Left renal pelvis (tissue), 4 donors: ENCODE results near the gene BCAN. TPM values are rescaled to one million over a fixed set of nuclear protein-coding genes. Genes with fewer than 3 reads are reported as not detected.
A peak's percentile ranks its signal among the peaks of the same experiment; 100 is the strongest.
"Not testable (repeated sequence)": the region's sequence is repeated elsewhere in the genome, so short reads cannot be mapped to it uniquely, and the experiment has no call there.

Source experiments
- DNase-seq, 4 donors: peaks; one replicate each; pipeline ENCODE4 v3.0.0-alpha.2; 2013; ENCODE audit warnings: low read depth in 4 of 4, low spot score in 3 of 4
- polyA plus RNA-seq, 4 donors: library from polyadenylated mRNA; unstranded; fragments of 120-200 nt; gene quantifications; one replicate each; pipeline ENCODE4 v1.2.1, GENCODE V29; 2013; ENCODE audit not compliant: insufficient read length in 4 of 4

BCAN gene, protein sequence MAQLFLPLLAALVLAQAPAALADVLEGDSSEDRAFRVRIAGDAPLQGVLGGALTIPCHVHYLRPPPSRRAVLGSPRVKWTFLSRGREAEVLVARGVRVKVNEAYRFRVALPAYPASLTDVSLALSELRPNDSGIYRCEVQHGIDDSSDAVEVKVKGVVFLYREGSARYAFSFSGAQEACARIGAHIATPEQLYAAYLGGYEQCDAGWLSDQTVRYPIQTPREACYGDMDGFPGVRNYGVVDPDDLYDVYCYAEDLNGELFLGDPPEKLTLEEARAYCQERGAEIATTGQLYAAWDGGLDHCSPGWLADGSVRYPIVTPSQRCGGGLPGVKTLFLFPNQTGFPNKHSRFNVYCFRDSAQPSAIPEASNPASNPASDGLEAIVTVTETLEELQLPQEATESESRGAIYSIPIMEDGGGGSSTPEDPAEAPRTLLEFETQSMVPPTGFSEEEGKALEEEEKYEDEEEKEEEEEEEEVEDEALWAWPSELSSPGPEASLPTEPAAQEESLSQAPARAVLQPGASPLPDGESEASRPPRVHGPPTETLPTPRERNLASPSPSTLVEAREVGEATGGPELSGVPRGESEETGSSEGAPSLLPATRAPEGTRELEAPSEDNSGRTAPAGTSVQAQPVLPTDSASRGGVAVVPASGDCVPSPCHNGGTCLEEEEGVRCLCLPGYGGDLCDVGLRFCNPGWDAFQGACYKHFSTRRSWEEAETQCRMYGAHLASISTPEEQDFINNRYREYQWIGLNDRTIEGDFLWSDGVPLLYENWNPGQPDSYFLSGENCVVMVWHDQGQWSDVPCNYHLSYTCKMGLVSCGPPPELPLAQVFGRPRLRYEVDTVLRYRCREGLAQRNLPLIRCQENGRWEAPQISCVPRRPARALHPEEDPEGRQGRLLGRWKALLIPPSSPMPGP
- under 1 TPM; 0.21 to 0.82 (median 0.36) TPM for polyA plus RNA-seq

DNA sequence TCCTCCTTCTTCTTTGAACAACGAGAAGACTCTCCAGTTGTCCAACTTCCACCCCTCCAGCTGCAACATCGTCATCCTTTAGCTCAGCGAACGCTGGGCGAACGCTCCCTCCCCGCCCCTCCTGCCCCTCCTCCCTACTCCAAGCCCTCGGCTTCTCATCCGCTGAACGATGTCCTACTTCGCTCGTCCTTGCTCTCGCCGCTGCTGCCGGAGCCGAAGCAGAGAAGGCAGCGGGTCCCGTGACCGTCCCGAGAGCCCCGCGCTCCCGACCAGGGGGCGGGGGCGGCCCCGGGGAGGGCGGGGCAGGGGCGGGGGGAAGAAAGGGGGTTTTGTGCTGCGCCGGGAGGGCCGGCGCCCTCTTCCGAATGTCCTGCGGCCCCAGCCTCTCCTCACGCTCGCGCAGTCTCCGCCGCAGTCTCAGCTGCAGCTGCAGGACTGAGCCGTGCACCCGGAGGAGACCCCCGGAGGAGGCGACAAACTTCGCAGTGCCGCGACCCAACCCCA, at the start of gene BCAN:
TSS of gene BCAN (plus strand) at position 357 of the 504 bp plus-strand sequence. CDS start 3,938 bp downstream, outside the sequence.
- no peak for DNase-seq

DNA sequence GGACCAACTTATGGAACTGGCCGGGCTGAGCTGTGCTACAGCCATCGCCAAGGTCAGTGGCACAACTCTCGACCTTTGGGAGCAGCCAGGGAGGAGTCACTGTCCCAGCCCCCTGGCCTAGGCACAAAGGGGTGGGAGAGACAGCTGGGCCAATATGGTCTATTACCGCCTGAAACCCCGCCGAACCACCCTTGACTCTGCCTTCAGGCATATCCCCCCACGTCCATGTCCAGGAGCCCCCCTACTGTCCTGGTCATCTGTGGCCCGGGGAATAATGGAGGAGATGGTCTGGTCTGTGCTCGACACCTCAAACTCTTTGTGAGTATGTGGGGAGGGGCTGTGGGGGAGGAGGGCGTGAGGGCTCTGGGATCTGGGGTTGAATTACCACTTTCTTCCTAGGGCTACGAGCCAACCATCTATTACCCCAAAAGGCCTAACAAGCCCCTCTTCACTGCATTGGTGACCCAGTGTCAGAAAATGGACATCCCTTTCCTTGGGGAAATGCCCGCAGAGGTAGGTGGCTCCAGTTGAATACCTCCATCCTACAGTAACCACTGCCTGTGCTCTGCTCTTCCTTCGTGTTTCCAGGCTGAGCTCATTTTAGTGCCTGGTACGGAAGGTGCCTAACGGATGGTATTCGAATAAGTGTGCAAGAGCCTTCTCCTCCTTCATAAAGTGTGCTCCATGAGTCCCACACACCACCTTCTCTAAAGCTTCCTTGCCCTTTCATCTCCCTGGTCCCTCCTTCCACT, 49.6 kb upstream of the BCAN start:
- DNase-seq = no peak

DNA sequence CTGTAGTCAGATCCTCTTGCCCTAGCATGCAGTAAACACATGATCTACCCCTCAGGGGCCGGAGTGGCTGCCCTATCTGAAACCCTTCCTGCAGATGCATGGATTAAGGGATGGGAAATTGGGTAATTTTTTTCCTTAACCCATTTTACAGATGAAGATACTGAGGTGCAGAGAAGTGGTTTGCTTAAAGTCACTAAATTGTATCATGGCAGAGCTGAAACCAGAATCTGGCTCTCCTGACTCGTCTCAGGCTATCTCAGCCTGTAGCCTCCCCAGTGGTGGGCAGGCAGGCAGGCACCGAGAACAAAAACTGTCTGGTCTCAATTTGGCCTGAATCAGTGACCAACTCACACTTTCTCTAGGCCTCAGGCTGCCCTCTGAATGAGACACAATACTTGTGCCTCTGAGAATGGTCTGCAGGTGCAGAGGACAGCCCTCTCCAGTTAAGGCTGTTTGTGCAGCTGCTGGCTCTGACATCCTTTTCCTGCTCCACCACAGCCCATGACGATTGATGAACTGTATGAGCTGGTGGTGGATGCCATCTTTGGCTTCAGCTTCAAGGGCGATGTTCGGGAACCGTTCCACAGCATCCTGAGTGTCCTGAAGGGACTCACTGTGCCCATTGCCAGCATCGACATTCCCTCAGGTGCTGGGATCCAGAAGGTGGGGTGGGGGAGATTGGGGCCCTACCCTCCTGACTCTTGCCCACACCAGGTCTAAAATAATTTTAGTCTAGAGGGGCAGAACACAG, 48.8 kb upstream of the BCAN start:
- DNase-seq = no peak

DNA sequence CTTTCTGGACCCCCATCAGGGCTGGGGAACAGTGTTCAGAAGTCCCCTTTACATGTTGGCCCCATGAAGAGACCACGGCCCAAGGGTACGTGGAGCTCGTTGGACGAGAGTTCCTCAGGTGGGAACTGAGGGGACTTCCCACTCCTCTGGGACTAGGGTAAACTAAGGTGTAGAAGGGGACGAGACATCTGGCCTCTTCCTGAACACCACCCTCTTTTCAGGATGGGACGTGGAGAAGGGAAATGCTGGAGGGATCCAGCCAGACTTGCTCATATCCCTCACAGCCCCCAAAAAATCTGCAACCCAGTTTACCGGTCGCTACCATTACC, 48.3 kb upstream of the BCAN start:
- no peak for DNase-seq

DNA sequence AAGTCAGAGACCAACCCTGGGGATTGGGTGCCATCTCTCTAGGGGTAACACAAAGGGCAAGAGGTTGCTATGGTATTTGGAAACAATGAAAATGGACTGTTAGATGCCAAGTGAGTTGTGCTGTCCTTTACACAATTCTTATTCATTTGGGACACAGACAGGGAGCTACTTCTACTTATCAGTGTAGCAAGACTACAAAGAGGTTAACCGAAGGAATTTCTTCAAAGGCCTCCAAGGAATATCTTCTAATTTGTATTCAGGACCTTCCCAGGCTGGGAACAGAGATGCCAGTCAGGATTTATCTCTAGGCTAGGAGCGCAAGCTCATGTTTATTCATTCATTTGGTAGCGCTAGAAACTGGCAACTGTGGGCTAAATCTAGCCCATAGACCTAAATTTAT, 47.7 kb upstream of the BCAN start:
- no peak for DNase-seq

DNA sequence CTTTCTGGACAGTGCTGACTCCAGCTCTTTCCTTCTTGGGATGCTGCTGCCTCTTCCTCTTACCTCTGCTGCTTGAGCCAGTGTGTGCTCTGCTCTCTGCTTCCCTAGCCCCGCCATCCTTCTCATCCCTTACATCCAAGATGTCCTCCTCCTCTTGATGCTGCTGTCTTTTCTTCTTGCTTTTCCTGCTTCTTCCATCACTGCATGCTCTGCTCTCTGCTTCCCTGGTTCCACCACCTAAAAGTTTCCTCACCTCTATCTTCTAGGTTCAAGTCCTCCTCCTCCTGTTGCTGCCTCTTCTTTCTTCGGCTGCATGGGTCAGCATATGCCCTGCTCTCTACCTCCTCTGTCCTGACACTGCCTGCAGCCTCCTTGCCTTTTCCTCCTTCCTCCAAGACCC, 46.9 kb upstream of the BCAN start:
- no peak for DNase-seq

DNA sequence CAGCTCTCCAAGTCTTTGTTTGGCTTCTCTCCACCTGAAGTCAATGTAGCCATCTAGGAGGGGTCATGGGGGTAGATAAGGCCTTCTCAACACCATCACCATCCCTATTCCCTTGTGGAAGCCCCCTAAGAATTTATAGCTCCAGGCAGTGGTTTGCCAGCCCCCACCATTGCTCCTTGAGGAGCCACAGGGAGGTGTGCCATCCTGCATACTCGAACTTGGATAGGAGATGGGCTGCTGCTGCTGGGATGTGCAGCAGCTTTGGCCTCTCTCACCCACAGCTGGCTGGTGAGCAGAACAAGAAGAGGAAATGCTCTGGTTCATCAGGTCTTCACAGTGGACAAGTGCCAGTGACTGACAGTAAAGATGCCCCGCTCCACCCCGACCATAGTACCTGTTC, 45.5 kb upstream of the BCAN start:
- no peak for DNase-seq

DNA sequence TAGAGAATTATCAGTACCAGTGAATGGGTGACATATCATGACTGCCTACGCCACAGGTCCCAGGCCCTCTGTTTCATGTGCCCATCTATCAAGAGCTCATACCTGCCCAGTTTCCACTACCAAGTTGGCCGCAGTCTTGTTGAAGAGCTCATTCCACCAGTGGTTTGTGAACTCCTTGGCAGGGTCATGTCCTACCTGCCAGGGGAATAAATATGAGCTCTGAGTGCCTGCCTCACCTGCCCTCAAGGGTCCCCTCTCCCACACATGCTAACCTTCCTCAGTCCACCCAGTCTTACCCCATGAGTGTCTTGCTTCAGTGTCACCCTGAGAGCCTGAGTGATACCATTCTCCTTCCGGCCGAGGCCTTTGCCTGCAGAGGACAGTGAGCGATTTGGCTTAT, 43.8 kb upstream of the BCAN start:
- no peak for DNase-seq

DNA sequence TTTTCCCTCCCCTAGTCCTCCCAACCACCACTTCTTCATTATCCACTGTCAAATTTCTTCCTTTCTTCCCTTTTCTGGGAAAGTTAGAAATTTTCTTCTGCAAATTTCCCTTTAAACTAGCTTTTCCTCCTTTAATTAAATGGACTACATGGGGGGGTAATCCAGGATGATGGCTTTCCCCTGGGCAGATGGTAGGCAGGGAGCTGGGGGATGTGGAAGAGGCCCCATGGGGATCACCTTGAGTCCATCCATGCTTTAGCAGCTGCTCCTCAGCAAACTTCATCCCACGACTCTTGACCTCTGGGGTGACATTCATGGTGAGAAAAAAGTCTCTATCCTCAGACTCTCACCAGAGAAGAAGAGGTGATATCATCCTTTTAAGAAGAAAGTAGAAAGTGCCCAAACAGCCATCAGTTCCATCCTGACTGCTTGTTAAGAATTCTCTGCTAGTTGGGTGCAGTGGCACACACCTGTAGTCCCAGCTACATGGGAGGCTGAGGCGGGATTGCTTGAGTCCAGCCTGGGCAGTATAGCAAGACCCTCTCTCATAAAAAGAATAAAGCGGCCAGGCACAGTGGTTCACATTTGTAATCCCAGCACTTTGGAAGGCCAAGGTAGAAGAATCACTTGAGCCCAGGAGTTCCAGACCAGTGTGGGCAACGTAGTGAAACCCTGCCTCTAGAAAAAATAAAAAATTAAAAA, 43.0 kb upstream of the BCAN start:
- DNase-seq = no peak

DNA sequence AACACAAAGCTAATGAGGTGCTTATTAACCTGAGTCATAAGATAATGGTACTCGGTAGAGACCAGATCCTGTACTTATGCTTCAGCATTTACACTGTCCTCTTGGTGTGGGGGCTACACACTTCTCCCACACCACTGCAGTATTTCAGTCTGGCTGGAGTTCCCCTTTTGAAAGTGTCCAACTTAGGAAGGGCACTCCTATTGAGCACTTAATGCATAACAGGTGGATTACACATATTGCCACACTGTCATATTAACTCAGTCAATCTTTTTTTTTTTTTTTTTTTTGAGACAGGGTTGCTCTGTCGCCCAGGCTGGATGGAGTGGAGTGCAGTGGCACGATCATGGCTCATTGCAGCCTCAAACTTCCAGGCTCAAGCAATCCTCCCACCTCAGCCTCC, 42.1 kb upstream of the BCAN start:
- DNase-seq = no peak

DNA sequence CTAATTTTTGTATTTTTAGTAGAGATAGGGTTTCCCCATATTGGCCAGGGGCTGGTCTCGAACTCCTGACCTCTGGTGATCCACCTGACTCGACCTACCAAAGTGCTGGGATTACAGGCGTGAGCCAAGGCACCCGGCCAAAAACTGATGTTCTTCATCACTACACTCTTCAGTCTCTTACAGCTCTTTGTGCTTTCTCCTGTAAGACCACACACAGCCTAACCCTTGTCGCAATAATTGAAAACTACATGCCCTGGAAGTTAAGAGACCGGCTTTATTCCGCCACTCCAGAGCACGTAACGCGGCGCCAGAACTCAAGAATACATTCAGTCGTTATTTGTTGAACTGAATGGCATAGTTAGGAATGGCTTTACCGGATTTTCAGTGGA, 41.2 kb upstream of the BCAN start:
- DNase-seq = no peak

DNA sequence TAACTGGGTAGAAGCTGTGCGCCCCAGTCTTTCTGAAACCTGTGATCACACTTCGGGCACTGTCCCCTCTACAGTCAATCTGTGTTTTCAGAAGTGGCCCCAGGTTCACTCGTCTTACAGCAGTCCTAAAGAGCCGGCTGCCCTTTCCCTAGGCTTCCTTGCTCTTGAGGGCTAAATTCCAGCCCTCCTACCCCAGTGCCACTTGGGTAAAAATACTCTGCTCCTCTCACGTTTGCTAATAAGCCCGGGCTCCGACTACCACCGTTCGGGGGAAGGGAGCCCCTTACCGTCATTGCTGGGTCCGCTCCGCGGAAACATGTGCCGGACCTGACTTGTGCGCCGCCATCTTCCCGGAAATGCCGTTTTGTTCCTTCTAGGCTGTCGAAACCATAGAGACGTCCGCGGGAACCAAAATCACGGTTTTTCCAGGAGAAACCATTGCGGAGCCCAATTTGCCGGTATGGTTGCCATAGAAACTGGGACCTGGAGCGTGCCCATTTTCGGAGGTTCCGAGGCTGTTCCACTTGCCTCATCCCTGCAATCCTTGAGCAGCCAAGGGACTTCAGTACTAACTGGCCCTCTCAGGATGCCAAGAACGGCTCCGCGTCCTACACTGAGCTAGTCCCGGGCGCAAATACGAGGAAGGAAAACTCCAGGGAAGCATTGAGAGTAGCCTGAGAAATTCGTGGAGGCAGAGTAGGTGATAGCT, 40.6 kb upstream of the BCAN start, which contains the start of gene GPATCH4:
TSS of gene GPATCH4 (minus strand) at position 358 of the 709 bp plus-strand sequence.
- peak in 3 of 4 donors; percentile 66 to 76 (median 72) for DNase-seq

DNA sequence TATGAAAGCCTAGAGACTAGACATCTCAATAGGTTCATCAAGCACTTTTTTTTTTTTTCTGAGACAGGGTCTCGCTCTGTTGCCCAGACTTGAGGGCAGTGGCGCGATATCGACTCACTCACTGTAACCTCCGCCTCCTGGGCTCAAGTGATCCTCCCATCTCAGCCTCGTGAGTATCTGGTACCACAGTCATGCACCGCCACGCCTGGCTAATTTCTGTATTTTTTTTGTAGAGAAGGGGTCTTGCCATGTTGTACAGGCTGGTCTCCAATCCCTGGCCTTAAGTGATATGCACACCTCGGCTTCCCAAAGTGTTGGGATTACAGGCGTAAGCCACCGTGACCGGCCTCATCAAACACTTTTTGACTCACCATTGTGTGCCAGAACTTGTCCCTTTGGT, 40.0 kb upstream of the BCAN start:
- DNase-seq = no peak

DNA sequence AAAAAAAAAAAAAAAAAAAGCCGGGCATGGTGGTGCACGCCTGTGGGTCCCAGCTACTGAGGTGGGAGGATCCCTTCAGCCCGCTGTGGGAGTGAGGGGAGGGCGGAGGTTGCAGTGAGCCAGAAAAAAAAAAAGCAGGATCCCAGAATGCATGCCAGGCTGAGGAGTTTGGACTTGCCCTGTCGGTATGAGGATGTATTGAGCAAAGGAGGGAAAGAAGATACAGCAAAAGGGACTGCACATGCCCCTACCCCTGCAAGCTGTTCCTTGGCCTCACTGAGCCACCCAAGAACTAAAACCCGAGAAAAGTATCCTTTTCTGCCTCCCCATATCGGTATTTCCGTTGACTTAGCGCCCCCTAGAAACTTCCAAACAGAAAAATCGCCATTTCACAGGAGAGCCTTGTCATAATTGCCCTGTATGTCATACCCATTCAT, 39.3 kb upstream of the BCAN start:
- DNase-seq = no peak

DNA sequence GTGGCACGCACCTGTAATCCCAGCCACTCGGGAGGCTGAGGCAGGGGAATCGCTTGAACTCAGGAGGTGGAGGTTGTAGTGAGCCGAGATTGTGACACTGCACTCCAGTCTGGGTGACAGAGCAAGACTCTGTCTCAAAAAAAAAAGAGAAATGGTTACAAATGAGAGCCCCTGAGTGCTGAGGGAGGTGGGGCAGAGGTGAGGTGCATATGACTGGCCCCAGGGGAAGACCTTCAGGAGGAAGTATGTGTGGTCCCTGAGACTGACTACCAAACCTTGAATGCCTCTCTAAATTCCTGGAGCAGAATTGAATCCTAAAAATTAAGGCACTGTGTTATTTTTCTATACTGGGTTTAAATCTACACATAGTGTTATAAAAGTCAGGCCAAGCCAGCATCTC, 34.6 kb upstream of the BCAN start:
- not testable (repeated sequence) for DNase-seq

DNA sequence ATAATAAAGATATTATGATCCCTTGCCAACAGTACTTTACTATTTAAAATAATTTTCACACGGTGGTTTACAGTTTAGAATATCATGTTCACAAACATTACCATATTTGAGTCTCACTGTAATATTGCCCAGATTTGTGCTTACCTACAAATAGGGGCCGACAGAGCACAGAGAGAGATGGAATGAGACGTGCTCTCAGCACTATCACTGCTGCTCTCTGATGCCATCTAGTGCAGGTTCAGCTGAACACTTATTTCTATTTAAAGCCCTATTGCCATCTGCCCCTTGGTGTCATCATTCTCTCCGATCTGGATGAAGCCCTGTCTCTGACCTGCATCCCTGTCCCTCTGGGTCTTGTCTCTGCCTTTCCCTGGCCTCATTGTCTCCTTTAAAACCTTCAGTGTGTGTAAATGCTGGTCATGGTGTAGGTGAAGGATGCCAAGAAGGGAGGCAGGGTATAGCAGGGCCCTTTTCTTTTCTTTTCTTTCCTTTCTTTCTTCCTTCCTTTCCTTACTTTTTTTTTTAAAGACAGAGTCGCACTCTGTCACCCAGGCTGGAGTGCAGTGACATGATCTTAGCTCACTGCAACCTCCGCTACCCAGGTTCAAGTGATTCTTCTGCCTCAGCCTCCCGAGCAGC, 33.8 kb upstream of the BCAN start:
- DNase-seq = no peak

DNA sequence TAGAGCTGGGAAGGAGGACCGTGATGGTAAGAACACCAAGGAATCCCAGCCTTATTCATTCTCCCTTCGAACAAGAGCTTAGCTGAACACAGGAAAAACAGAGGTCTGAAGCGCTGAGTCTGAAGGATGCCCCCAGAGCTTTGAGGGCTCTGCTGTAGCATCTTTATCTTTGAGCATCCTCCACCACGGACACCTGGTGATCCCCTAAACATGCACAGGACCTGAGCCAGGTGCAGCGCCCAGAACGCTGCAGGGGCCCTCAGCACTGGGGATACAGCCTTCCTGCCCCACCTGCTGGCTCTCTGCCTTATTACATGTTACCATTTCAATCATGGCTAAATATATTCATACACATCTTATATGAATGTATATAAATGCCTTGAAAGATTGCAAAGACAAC, 32.9 kb upstream of the BCAN start:
- DNase-seq = no peak

DNA sequence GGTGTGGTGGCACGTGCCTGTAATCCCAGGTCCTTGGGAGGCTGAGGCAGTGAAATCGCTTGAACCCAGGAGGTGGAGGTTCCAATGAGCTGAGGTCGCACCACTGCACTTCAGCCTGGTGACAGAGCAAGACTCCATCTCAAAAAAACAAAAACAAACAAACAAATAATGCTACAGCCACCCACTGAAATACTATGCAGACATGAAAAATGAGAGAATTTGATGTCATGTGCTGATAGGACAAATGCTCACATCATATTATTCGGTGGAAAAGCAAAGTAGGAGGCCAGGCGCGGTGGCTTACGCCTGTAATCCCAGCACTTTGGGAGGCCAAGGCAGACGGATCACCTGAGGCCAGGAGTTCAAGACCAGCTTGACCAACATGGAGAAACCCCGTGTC, 31.8 kb upstream of the BCAN start:
- not testable (repeated sequence) for DNase-seq
